ENCODE results near the gene TOX3.

DNA sequence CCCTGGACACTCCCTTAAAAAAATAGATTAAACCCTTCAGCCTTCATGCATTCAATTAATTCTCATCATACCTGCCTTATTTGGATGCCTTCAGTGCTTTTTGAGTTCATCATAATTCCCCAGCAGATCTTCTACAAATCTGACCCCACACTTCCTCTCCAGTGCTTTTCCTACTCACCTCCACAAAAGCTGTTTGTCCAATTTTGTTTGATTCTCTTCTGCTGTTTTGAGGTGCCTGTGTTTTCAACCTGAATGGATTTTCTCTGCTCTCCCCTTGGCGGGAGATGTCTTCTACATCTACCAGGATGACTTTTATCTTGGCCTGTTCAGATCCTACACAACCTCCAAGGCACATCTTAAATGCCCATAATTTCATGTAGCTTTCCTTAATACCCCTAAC, 112.7 kb downstream of the TOX3 start:
- TF ChIP-seq, protein P1, sequence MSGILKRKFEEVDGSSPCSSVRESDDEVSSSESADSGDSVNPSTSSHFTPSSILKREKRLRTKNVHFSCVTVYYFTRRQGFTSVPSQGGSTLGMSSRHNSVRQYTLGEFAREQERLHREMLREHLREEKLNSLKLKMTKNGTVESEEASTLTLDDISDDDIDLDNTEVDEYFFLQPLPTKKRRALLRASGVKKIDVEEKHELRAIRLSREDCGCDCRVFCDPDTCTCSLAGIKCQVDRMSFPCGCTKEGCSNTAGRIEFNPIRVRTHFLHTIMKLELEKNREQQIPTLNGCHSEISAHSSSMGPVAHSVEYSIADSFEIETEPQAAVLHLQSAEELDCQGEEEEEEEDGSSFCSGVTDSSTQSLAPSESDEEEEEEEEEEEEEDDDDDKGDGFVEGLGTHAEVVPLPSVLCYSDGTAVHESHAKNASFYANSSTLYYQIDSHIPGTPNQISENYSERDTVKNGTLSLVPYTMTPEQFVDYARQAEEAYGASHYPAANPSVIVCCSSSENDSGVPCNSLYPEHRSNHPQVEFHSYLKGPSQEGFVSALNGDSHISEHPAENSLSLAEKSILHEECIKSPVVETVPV (CRISPR knock-in tag; IDR thresholded peaks at IDR 0.05) = no peak
- TF ChIP-seq RARB (CRISPR knock-in tag; IDR thresholded peaks at IDR 0.05) = no peak
- no peak for TF ChIP-seq BACH2 (CRISPR knock-in tag; IDR thresholded peaks at IDR 0.05; ENCODE audit: borderline replicate concordance)
- no peak for TF ChIP-seq GLIS3 (CRISPR knock-in tag; IDR thresholded peaks at IDR 0.05)
- no peak for TF ChIP-seq ZNF8 (CRISPR knock-in tag; IDR thresholded peaks at IDR 0.05)
